GM18858 (cell line): ENCODE measurements around the gene MAGI1.
"Not testable (repeated sequence)": the region's sequence is repeated elsewhere in the genome, so short reads cannot be mapped to it uniquely, and the experiment has no call there.

Experiments
- ATAC-seq: cut with Tn5 transposase; IDR thresholded peaks from one replicate; pipeline ENCODE4 v1.9.1; 2021; ENCODE audit not compliant: unreplicated experiment

The MAGI1 gene

DNA sequence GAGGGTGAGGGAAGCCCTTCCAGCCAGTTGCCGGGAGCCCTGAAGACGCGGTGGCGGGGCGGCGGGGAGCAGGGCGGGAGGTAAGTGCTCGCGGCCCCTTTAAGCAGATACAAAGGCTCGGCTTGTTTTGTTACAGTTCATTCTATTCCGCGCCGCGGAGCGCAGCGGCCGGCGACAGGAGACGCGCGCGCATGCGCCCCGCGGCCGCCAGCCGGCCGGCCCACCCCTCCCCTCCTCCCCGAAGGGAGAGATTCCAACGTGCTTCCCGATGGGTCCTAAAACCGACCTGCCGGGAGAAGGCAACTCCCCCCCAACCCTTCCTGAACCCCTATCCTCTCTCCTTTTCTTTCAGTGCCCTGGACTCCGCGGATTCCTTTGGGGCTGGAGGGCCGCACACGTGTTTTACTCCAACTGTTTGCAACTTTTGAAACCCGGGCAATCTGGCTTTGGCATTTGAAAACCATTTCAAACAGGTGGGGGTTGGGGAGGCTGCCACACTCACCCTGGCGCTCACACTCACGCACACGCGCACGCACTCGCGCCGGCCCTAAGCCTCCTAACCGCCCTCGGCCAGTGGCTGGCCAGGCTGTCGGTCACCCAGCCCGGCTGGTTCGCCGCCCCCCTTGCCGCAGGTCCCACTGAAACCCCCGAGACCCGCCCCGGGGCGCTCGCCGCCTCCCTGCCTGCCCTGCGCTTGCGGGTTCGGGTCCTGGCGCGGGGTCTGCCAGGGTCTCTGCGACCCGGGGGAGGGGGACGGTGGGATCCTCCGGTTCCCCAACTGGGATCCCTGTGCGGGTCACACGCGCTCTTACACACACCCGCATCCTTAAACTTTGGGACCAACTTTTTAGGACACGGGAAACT lies at the start of gene MAGI1:
Gene MAGI1, minus strand, starts transcription at position 193 of the 864 bp plus-strand sequence. CDS start 610 bp downstream, outside the sequence.
- peak; percentile 86 for ATAC-seq

DNA sequence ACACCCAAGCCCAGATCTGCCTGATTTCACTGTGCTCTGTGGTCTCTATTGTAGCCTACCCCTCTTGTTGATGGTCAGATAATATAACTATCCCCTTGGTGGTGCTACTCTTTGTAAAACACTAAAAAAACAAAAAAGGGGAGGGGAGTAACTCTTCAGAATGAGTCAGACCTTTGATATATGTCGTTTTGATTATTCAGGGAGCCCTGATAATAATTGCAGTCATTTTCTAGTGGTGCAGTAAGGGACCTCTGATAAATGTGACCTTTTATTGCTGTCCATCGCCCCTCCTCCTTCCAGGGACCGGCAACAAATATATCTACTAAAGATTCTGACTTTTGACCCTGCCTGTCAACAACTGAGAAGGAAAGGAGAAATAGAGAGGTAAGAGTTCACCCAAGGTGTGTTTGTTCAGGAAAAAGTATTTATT lies 45.1 kb upstream of the MAGI1 start:
- no peak for ATAC-seq

- ATAC-seq: no peak
Measured at GRCh38 chr3:66083096-66083678, 44.5 kb upstream of the MAGI1 start.

GRCh38 chr3:66082679-66083078 lies 44.0 kb upstream of the MAGI1 start:
- ATAC-seq: no peak

DNA sequence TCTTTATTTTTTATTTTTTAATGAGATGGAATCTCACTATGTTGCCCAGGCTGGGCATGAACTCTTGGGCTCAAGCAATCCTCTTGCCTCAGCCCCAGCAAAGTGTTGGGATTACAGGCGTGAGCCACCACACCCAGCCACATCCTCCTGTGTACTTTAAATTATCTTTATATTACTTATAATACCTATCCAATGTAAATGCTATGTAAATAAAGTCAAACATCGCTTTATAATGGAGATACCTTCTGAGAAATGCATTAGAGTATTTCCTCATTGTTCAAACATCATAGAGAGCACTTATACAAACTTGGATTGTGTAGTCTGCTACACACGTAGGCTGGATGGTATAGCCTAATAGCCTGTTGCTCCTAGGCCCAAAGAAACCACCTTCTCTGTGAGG lies 41.4 kb upstream of the MAGI1 start:
- ATAC-seq: no peak

DNA sequence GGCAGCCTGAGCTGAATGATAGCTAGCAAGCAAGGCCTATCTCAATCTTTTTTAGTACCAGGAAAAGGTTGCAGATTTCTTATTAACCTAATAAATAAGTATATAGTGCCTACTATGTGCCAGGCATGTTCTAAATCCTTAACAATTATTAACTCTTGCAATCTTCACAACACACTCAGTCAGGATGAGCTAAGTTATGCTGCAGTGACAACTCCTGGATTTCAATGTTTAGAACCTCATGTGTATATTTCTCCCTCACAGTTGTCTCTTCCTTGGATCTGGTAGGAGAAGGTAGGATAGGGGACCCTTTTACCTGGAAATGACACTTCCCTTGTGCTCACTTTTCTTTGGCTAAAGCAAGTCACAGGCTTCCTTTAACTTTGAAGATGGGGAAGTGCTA lies 39.3 kb upstream of the MAGI1 start:
- ATAC-seq: no peak

DNA sequence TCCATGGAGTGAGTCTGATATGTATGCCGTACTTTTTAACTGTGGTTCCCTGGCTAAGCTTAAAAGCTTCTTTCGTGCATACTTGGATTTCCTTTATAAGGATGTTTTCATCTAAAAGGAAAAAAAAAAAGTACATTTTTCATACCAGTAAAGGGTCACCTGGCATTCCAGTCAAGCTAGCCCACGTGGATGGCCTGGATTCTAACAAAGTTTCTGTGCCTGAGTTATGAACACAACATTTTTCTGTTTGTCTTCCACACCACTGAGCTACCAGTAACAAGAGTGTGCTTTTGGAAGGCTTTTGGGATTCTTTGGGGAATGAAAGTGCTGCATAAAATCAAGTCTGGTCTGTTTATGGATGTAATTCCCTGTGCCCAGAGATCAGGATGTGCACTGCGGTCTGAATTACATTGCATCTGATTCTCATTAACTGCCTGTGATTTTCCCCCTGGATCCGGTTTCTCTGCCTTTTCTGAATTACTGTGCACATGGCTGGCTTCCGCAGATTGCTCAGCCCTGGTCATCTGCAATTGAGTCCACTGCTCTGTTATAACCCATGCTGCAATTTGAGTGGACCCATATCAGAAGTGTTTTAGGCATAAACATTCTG lies 38.2 kb upstream of the MAGI1 start:
- no peak for ATAC-seq

DNA sequence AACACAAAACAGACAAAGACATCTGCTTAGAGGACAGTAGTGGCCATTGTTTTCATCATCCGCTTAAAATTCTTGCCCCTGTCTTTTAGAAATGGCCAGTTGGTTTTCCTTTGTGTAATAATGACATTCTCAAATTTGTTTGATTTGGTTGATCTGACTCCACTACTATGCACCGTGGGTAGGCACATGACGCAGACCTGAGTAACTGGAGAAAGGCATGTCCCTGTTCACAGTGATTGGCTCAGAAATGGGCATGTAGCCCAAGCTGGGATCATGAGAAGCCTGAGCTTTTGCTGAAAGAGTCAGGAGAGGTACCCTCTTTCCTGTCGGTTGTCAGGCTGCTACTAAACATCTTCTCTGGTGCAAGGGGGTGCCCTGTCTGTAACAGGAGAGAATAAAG lies 36.6 kb upstream of the MAGI1 start:
- no peak for ATAC-seq

DNA sequence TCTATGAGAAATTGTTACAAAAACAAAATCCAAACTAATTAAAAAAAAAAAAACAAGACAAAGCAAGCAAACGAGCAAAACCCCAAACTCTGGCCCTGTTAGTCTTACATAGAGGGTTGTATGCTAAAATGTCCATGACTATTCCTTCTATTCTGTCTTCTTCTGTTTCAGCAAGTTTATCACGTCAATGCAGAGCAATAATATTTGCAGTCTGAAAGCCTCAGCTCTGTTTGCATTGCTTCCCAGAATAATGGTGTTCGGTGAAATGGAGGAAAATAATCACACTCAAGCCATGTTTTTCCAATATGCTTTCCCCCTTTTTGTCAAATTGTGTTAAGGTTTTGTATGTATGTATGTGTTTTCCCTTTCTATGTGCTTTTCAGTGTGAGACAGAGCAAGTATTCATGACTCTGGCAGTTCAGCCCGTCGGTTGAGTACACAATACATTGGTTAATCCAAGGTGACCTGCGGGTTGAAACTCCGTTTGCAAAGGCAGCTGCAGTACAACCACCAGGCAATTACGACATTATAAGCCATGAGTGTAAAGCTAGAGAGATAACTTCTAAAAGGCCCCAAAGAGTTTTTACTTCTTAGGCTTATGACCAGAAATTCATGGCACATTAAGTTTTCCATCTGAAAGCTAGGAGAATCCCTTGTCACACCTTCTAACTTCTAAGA lies 34.9 kb upstream of the MAGI1 start:
- ATAC-seq: no peak

- ATAC-seq: no peak
Measured at GRCh38 chr3:66068255-66068654, 29.5 kb upstream of the MAGI1 start.

DNA sequence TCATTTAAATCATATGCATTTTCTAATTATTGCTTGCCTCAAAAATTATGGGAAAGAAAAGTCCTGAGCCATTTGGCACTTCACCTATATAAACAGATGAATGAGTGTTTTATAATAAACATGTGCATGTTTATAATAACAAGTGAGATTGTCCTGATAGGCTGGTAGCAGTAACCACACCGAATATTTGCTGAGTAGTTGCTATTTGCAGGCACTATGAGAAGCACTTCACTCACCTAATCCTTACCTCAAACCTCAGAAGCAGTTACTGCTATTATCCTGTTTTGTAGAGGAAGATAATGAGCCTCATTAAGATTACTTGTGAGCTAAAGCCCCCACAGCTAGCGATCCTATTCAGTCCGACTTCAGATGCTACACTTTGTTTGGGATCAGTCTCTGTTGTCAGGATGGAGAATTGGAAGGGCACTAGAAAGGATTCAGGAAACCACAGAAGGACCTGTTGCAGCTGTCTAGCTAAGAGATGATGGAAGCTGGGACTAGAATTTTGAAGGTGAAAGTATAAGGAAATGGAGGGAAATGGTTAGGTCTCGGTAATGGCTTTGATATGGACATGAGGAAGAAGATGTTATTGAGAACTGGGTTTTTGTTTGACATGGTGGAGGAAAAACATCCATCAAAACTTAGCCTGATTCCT lies 28.4 kb upstream of the MAGI1 start:
- no peak for ATAC-seq

- no peak for ATAC-seq
Measured at GRCh38 chr3:66055289-66055688, 16.6 kb upstream of the MAGI1 start.

- no peak for ATAC-seq
Measured at GRCh38 chr3:66053550-66054094, 14.9 kb upstream of the MAGI1 start.

- no peak for ATAC-seq
Measured at GRCh38 chr3:66052721-66053549, 14.2 kb upstream of the MAGI1 start.

- ATAC-seq: no peak
Measured at GRCh38 chr3:66050821-66051220, 12.1 kb upstream of the MAGI1 start.

- ATAC-seq: no peak
Measured at GRCh38 chr3:66048051-66048395, 9.3 kb upstream of the MAGI1 start.

- no peak for ATAC-seq
Measured at GRCh38 chr3:66047311-66048050, 8.8 kb upstream of the MAGI1 start.

GRCh38 chr3:66046321-66046720 lies 7.6 kb upstream of the MAGI1 start:
- not testable (repeated sequence) for ATAC-seq

DNA sequence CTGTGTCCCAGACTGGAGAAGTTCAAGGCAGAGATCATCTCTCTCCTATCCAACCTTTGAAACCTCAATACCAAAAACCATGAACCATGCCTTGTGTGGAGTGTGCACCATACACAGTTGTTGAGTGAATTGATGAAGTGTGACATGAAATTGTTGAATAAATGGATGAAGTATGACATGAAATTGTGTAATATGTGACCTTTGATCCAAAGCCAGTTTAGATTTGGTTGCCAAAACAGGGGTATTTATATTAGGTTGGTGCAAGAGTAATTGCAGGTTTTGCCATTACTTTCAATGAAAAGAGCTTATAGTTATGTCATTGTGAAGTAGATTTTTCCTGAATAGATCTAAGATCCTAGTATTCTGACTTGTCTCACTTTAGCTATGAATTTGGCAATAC lies 3.1 kb upstream of the MAGI1 start:
- ATAC-seq: no peak
